GM21786 (cell line): Measurements from ENCODE around the gene CABLES1.
"Not testable (repeated sequence)": the region's sequence is repeated elsewhere in the genome, so short reads cannot be mapped to it uniquely, and the experiment has no call there.

Source experiments
- ATAC-seq: cut with Tn5 transposase; IDR thresholded peaks from one replicate; pipeline ENCODE4 v1.9.1; 2021; ENCODE audit not compliant: unreplicated experiment

CABLES1 gene

GRCh38 chr18:23281626-23282436 lies 146.5 kb downstream of the CABLES1 start:
- no peak for ATAC-seq

GRCh38 chr18:23282437-23282781 lies 147.1 kb downstream of the CABLES1 start:
- ATAC-seq, result no peak

GRCh38 chr18:23283916-23284430 lies 148.7 kb downstream of the CABLES1 start:
- ATAC-seq, result peak; percentile 86

- no peak for ATAC-seq
Observed at GRCh38 chr18:23284629-23285028, 149.3 kb downstream of the CABLES1 start.

- ATAC-seq, result not testable (repeated sequence)
Observed at GRCh38 chr18:23285581-23285980, 150.3 kb downstream of the CABLES1 start.

GRCh38 chr18:23291456-23292205 lies 156.3 kb downstream of the CABLES1 start:
- no peak for ATAC-seq

- ATAC-seq, result no peak
Observed at GRCh38 chr18:23300231-23300805, 165.0 kb downstream of the CABLES1 start.

- no peak for ATAC-seq
Observed at GRCh38 chr18:23301972-23302371, 166.7 kb downstream of the CABLES1 start.

GRCh38 chr18:23302511-23302850 lies 167.2 kb downstream of the CABLES1 start:
- no peak for ATAC-seq

- ATAC-seq, result no peak
Observed at GRCh38 chr18:23302851-23303527, 167.7 kb downstream of the CABLES1 start.

GRCh38 chr18:23306822-23307221 lies 171.5 kb downstream of the CABLES1 start:
- peak; percentile 89 for ATAC-seq

- ATAC-seq, result peak; percentile 60
Observed at GRCh38 chr18:23307567-23308295, 172.4 kb downstream of the CABLES1 start.
